ENCODE results near the gene TMEM61. TPM values are rescaled to one million over a fixed set of nuclear protein-coding genes. Genes with fewer than 3 reads are reported as not detected.
A peak's percentile ranks its signal among the peaks of the same experiment; 100 is the strongest.

TMEM61 gene
- total RNA-seq, 1 donor from 2014 or later: not detected

DNA sequence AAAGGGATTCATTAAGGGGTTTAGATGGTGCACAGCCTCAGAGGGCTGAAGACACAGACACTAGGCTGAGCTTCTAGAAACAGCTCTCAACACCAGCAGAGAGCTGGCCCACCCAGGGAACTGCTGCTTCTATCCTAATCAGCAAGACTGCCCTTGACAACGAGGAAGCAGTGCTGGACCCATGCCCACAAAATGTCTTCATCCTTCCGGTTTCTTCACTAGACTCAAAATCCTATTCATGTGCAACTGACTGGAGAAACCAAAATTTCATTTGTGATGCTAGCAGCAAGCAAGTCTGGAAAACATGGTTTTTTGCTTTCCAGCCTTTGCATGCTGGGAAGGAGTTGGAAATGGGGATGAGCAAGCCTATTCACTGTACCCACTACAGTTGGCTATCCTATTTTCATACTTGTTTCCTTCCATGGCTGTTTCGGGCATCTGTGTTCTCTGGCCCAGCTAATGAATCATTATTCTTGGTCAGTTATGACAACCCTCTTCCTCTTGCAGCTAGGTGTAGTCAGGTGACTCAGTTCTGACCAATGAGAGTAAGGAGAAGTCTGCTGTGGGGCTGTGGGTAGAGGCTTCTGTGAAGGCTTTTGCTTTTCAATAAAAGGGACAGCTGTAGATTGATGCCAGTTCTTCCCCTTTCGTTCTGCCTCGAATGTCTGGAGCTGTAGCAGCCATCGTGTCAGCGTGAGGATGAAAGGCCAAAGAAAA lies 14.6 kb upstream of the TMEM61 start:
- peak; percentile 55 for DNase-seq
- intact Hi-C loops (cut with micrococcal nuclease): no loop called here
- Histone ChIP-seq H3K4me1 (peaks cover 4% of the 10 kb centered on the region), H3K27ac (replicated peaks) (no peak overlapping the region), H3K27me3 (ENCODE audit: low read depth) (peaks cover 17% of the 10 kb centered on the region), H3K9me3 (replicated peaks) (no peaks in the 10 kb centered on the region), H3K4me3 (no peak overlapping the region), H3K36me3 (no peaks in the 10 kb centered on the region)
- TF ChIP-seq, protein P1, sequence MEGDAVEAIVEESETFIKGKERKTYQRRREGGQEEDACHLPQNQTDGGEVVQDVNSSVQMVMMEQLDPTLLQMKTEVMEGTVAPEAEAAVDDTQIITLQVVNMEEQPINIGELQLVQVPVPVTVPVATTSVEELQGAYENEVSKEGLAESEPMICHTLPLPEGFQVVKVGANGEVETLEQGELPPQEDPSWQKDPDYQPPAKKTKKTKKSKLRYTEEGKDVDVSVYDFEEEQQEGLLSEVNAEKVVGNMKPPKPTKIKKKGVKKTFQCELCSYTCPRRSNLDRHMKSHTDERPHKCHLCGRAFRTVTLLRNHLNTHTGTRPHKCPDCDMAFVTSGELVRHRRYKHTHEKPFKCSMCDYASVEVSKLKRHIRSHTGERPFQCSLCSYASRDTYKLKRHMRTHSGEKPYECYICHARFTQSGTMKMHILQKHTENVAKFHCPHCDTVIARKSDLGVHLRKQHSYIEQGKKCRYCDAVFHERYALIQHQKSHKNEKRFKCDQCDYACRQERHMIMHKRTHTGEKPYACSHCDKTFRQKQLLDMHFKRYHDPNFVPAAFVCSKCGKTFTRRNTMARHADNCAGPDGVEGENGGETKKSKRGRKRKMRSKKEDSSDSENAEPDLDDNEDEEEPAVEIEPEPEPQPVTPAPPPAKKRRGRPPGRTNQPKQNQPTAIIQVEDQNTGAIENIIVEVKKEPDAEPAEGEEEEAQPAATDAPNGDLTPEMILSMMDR (IDR thresholded peaks at IDR 0.05; ENCODE audit: borderline replicate concordance): no peak

DNA sequence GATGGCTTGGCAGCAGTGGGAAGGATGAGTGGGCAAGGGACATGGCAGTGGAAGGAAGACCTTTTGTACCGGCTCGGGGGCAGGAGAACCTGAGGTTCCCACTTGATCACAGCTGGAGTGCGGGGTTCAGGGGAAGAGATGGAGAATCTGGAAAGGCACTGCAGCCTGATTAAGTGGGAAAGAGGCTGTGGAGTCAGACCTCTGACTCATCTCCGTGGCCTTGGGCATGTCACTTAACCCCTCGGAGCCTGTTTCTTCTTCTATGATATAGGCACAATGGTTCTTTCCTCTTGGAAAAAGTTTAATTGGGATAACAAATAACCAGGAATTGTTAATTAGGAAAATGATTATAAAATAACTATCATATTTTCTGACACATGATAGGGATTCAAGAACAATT lies 13.1 kb upstream of the TMEM61 start:
- DNase-seq: no peak
- H3K27ac ChIP-seq (replicated peaks): no peak overlapping the region
- intact Hi-C loops (cut with micrococcal nuclease): no loop called here

DNA sequence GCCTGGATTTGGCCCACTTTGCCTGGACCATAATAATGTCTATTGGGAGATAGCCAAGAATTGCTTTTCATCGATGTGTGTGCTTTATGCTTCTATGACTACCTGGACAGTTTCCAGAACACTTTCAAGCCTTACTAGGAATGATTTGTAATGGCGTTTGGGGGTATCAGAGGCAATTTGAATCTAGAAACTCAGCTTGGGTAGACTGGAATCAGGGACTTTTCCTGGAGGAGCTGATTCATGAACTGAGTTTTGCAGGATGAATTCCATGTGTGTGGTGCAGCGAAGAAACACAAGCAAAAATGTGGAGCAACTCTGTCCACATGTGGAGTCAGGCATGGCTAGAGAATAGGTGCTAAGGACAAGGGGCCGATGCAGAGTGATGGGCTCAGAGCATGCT lies 11.9 kb upstream of the TMEM61 start:
- Histone ChIP-seq H3K9me3 (replicated peaks) (no peaks in the 10 kb centered on the region), H3K4me3 (no peak overlapping the region), H3K27me3 (ENCODE audit: low read depth) (peaks cover 17% of the 10 kb centered on the region)

More for the DNA sequence above, 13.1 kb upstream of the TMEM61 start:
- Histone ChIP-seq H3K4me1 (peaks cover 4% of the 10 kb centered on the region), H3K4me3 (no peak overlapping the region), H3K9me3 (replicated peaks) (no peaks in the 10 kb centered on the region), H3K36me3 (no peaks in the 10 kb centered on the region), H3K27me3 (ENCODE audit: low read depth) (peaks cover 17% of the 10 kb centered on the region)
- TF ChIP-seq, protein P1 (IDR thresholded peaks at IDR 0.05; ENCODE audit: borderline replicate concordance): no peak

DNA sequence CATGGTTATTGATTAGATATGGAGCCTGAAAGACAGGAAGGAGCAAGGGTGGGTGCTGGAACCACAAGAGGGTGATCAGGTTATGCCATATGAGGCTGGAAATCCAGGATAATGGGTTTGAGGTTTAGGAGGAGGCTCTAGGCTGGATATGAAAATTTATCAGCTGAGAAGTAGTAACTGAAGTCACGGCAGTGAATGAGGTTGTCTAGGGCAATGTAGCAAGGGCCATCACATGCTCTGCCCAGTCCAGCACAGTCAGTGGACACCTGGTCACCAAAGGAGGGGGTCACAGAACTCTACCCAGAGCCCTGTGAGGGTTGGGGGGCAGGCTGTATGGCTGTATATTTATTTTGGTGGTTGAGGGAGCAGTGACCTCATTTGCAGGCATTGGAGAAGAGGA lies 10.5 kb upstream of the TMEM61 start:
- no peaks in the 10 kb centered on the region for H3K9me3 ChIP-seq (replicated peaks)
- no peak for DNase-seq
- H3K4me3 ChIP-seq: no peak overlapping the region
- peaks cover 11% of the 10 kb centered on the region for H3K4me1 ChIP-seq
- peaks cover 20% of the 10 kb centered on the region for H3K27me3 ChIP-seq (ENCODE audit: low read depth)
- H3K36me3 ChIP-seq: no peaks in the 10 kb centered on the region
- TF ChIP-seq, protein P1 (IDR thresholded peaks at IDR 0.05; ENCODE audit: borderline replicate concordance): no peak
- intact Hi-C loops (cut with micrococcal nuclease): no loop called here
- H3K27ac ChIP-seq (replicated peaks): no peak overlapping the region

More for the DNA sequence above, 11.9 kb upstream of the TMEM61 start:
- no peak for DNase-seq
- H3K36me3 ChIP-seq: no peaks in the 10 kb centered on the region
- no peak overlapping the region for H3K27ac ChIP-seq (replicated peaks)
- TF ChIP-seq, protein P1 (IDR thresholded peaks at IDR 0.05; ENCODE audit: borderline replicate concordance): no peak
- intact Hi-C loops (cut with micrococcal nuclease): no loop called here
- peaks cover 7% of the 10 kb centered on the region for H3K4me1 ChIP-seq

DNA sequence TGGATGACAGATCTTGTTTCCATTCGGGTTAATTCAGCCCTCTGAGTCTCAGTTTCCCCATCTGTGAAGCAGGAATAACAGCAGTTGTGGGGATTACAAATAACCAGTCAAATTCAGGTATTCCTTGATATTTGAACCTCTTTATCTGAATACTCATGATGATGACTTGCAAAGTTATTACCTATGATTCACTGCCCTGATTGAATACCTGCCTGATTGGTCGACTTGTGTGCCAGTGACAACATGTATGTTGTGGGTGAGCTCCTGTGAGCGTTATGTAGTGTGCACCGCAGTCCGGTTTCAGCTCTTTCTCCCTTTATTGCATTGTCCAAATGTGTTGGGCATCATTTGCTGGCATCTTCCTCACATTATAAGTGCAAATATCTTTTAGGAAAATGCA lies 9.5 kb upstream of the TMEM61 start:
- H3K4me1 ChIP-seq: peaks cover 6% of the 10 kb centered on the region
- TF ChIP-seq, protein P1 (IDR thresholded peaks at IDR 0.05; ENCODE audit: borderline replicate concordance): no peak
- no peaks in the 10 kb centered on the region for H3K9me3 ChIP-seq (replicated peaks)
- intact Hi-C loops (cut with micrococcal nuclease): no loop called here
- no peaks in the 10 kb centered on the region for H3K36me3 ChIP-seq
- H3K27ac ChIP-seq (replicated peaks): no peak overlapping the region
- H3K27me3 ChIP-seq (ENCODE audit: low read depth): peaks cover 24% of the 10 kb centered on the region
- H3K4me3 ChIP-seq: no peak overlapping the region
- no peak for DNase-seq
